Stimulated activated effector memory CD8-positive, alpha-beta T cell treated with anti-CD3 and anti-CD28 coated beads, Interleukin-12 subunit alpha, Interleukin-12 subunit beta, amount 100 ng/mL, for 72 hours (primary cell): Measurements from ENCODE around the gene PRDM10.
A peak's percentile ranks its signal among the peaks of the same experiment; 100 is the strongest.

Experiments used
- ATAC-seq: fragments of 150-1000 bp; cut with Tn5 transposase; 2 replicates; pipeline ENCODE4 v1.10.0; 2021
- DNase-seq, 2 donors: peaks; one replicate each; pipeline ENCODE4 v3.0.0; 2021 to 2022; ENCODE audit warnings: low spot score in 2 of 2
- H3K27ac Mint-ChIP-seq: one replicate; pipeline ENCODE4 v1.8.0; 2022; ENCODE audit warnings: mild to moderate bottlenecking, mixed read lengths
- H3K36me3 Mint-ChIP-seq: one replicate; pipeline ENCODE4 v1.8.0; 2022; ENCODE audit warnings: mild to moderate bottlenecking, mixed read lengths
- H3K4me1 Mint-ChIP-seq: one replicate; pipeline ENCODE4 v1.8.0; 2022; ENCODE audit warnings: mixed read lengths
- H3K4me3 Mint-ChIP-seq: one replicate; pipeline ENCODE4 v1.8.0; 2022; ENCODE audit warnings: mild to moderate bottlenecking, mixed read lengths
- H3K9me3 Mint-ChIP-seq: one replicate; pipeline ENCODE4 v1.8.0; 2022; ENCODE audit warnings: mixed read lengths

Gene PRDM10

GRCh38 chr11:129929721-129930120, 72.9 kb downstream of the PRDM10 start:
- no peak overlapping the region for H3K27ac Mint-ChIP-seq

GRCh38 chr11:129928923-129929692, 73.5 kb downstream of the PRDM10 start:
- DNase-seq (no peak), ATAC-seq (no peak)
- H3K4me1 Mint-ChIP-seq: no peaks in the 10 kb centered on the region
- no peaks in the 10 kb centered on the region for H3K9me3 Mint-ChIP-seq
- no peak overlapping the region for H3K27ac Mint-ChIP-seq
- H3K4me3 Mint-ChIP-seq: no peak overlapping the region
- H3K36me3 Mint-ChIP-seq: peaks cover 31% of the 10 kb centered on the region

More at GRCh38 chr11:129929721-129930120, 72.9 kb downstream of the PRDM10 start:
- H3K9me3 Mint-ChIP-seq: no peaks in the 10 kb centered on the region
- DNase-seq: no peak
- H3K4me3 Mint-ChIP-seq: no peak overlapping the region
- H3K4me1 Mint-ChIP-seq: no peaks in the 10 kb centered on the region
- peaks cover 29% of the 10 kb centered on the region for H3K36me3 Mint-ChIP-seq
- ATAC-seq: no peak

GRCh38 chr11:129922674-129923073, 80.0 kb downstream of the PRDM10 start:
- Mint-ChIP-seq H3K9me3 (no peaks in the 10 kb centered on the region), H3K36me3 (peaks cover 33% of the 10 kb centered on the region), H3K27ac (no peak overlapping the region), H3K4me1 (peaks cover 6% of the 10 kb centered on the region), H3K4me3 (no peak overlapping the region)
- no peak for ATAC-seq
- DNase-seq: no peak

- ATAC-seq (no peak), DNase-seq (no peak)
- peaks cover 57% of the 10 kb centered on the region for H3K36me3 Mint-ChIP-seq
- H3K27ac Mint-ChIP-seq: no peak overlapping the region
- H3K4me3 Mint-ChIP-seq: no peak overlapping the region
- H3K4me1 Mint-ChIP-seq: peaks cover 3% of the 10 kb centered on the region
- no peaks in the 10 kb centered on the region for H3K9me3 Mint-ChIP-seq
Observed at GRCh38 chr11:129918361-129918760, 84.3 kb downstream of the PRDM10 start.

GRCh38 chr11:129917231-129917630, 85.4 kb downstream of the PRDM10 start:
- Mint-ChIP-seq H3K36me3 (peaks cover 53% of the 10 kb centered on the region), H3K27ac (no peak overlapping the region), H3K4me3 (no peak overlapping the region), H3K4me1 (no peaks in the 10 kb centered on the region), H3K9me3 (no peaks in the 10 kb centered on the region)
- no peak for ATAC-seq
- no peak for DNase-seq

GRCh38 chr11:129911298-129911697, 91.3 kb downstream of the PRDM10 start:
- DNase-seq (no peak), ATAC-seq (no peak)
- peaks cover 7% of the 10 kb centered on the region for H3K4me1 Mint-ChIP-seq
- H3K4me3 Mint-ChIP-seq: no peak overlapping the region
- no peaks in the 10 kb centered on the region for H3K9me3 Mint-ChIP-seq
- peaks cover 61% of the 10 kb centered on the region for H3K36me3 Mint-ChIP-seq
- peak overlapping the region; percentile 36 for H3K27ac Mint-ChIP-seq

- H3K36me3 Mint-ChIP-seq: peaks cover 65% of the 10 kb centered on the region
- no peak overlapping the region for H3K27ac Mint-ChIP-seq
- no peaks in the 10 kb centered on the region for H3K9me3 Mint-ChIP-seq
- DNase-seq: no peak
- H3K4me3 Mint-ChIP-seq: no peak overlapping the region
- H3K4me1 Mint-ChIP-seq: peaks cover 7% of the 10 kb centered on the region
- ATAC-seq: no peak
Observed at GRCh38 chr11:129910360-129910759, 92.3 kb downstream of the PRDM10 start.

GRCh38 chr11:129905402-129905801, 97.2 kb downstream of the PRDM10 start:
- DNase-seq (no peak), ATAC-seq (no peak)
- H3K4me1 Mint-ChIP-seq: no peaks in the 10 kb centered on the region
- H3K36me3 Mint-ChIP-seq: peaks cover 63% of the 10 kb centered on the region
- no peaks in the 10 kb centered on the region for H3K9me3 Mint-ChIP-seq
- no peak overlapping the region for H3K27ac Mint-ChIP-seq
- H3K4me3 Mint-ChIP-seq: no peak overlapping the region

- ATAC-seq: no peak
- peaks cover 23% of the 10 kb centered on the region for H3K36me3 Mint-ChIP-seq
- no peaks in the 10 kb centered on the region for H3K9me3 Mint-ChIP-seq
- DNase-seq: no peak
- peaks cover 22% of the 10 kb centered on the region for H3K4me1 Mint-ChIP-seq
- peak overlapping the region; percentile 80 for H3K4me3 Mint-ChIP-seq
- H3K27ac Mint-ChIP-seq: peak overlapping the region; percentile 85
Observed at GRCh38 chr11:129896062-129896461, 106.6 kb downstream of the PRDM10 start.

- Mint-ChIP-seq H3K36me3 (peaks cover 26% of the 10 kb centered on the region), H3K27ac (peak within 1 kb of the TSS; percentile 85)
- peak; percentile 91 for DNase-seq
Observed at GRCh38 chr11:129895126-129896041, 107.3 kb downstream of the PRDM10 start, which contains the start of gene NFRKB. Gene NFRKB (minus strand): TSS chr11:129895578. CDS start chr11:129892849, 2,729 bp downstream.

GRCh38 chr11:129894278-129895125, 108.1 kb downstream of the PRDM10 start:
- Mint-ChIP-seq H3K27ac (peak overlapping the region; percentile 85), H3K4me1 (peaks cover 32% of the 10 kb centered on the region), H3K9me3 (no peaks in the 10 kb centered on the region), H3K36me3 (peaks cover 35% of the 10 kb centered on the region), H3K4me3 (peak overlapping the region; percentile 80)
- ATAC-seq: peak; percentile 43
- no peak for DNase-seq

More at GRCh38 chr11:129895126-129896041, 107.3 kb downstream of the PRDM10 start, which contains the start of gene NFRKB:
- no peaks in the 10 kb centered on the region for H3K9me3 Mint-ChIP-seq
- peaks cover 23% of the 10 kb centered on the region for H3K4me1 Mint-ChIP-seq
- ATAC-seq: peak; percentile 96
- H3K4me3 Mint-ChIP-seq: peak within 1 kb of the TSS; percentile 80

GRCh38 chr11:129888451-129888850, 114.2 kb downstream of the PRDM10 start:
- Mint-ChIP-seq H3K4me1 (peaks cover 19% of the 10 kb centered on the region), H3K36me3 (peaks cover 95% of the 10 kb centered on the region), H3K9me3 (no peaks in the 10 kb centered on the region), H3K4me3 (no peak overlapping the region), H3K27ac (no peak overlapping the region)
- peak; percentile 60 for ATAC-seq
- no peak for DNase-seq

GRCh38 chr11:129885381-129885780, 117.3 kb downstream of the PRDM10 start:
- no peak for DNase-seq
- Mint-ChIP-seq H3K36me3 (peaks cover 100% of the 10 kb centered on the region), H3K9me3 (no peaks in the 10 kb centered on the region), H3K27ac (no peak overlapping the region), H3K4me1 (peaks cover 14% of the 10 kb centered on the region), H3K4me3 (no peak overlapping the region)
- ATAC-seq: no peak

GRCh38 chr11:129884581-129884980, 118.1 kb downstream of the PRDM10 start:
- no peak for ATAC-seq
- Mint-ChIP-seq H3K4me3 (no peak overlapping the region), H3K36me3 (peaks cover 100% of the 10 kb centered on the region), H3K4me1 (peaks cover 10% of the 10 kb centered on the region), H3K9me3 (no peaks in the 10 kb centered on the region), H3K27ac (no peak overlapping the region)
- no peak for DNase-seq
